Coronary artery (tissue), 2 donors: ENCODE results near the gene ZDHHC17.
A peak's percentile ranks its signal among the peaks of the same experiment; 100 is the strongest.

Source experiments
- DNase-seq: peaks from one replicate; pipeline ENCODE4 v3.0.0-alpha.2; 2017; ENCODE audit warnings: low spot score
- H3K27ac ChIP-seq, 2 donors: fragments of 200-600 bp; sonication (generic); one replicate each; pipeline ENCODE4 v1.5.1; 2016 to 2019
- H3K4me3 ChIP-seq: fragments of 200-600 bp; sonication (generic); 2 replicates; pipeline ENCODE4 v1.5.1; 2016; ENCODE audit warnings: mild to moderate bottlenecking, moderate library complexity
- TF ChIP-seq, protein P1 (sequence below): fragments of 200-600 bp; sonication (generic); IDR thresholded peaks from one replicate; pipeline ENCODE4 v1.5.1; 2019; ENCODE audit warnings: antibody characterized with exemption

The ZDHHC17 gene

DNA sequence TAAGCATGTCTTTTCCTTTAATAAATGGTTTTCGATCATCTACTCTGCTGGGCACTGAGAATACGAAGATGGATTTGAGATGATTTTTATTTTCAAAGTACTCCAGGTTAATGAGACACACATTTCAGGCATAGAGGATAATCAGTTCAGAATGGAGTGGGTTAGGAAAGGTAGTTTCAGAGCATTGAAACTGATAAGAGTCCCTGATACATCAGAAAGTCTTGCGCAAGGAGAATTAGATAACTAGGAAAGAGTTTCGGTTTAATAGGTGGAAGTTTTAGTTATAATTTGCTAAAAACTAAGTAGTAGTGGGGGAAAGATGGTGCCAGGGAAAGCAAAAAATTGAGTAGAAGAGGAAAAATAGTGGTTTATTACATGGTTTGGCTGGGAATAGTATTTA, 50.1 kb downstream of the ZDHHC17 start:
- Histone ChIP-seq H3K4me3 (no peak overlapping the region), H3K27ac (no peak overlapping the region)
- no peak for DNase-seq
- TF ChIP-seq, protein P1, sequence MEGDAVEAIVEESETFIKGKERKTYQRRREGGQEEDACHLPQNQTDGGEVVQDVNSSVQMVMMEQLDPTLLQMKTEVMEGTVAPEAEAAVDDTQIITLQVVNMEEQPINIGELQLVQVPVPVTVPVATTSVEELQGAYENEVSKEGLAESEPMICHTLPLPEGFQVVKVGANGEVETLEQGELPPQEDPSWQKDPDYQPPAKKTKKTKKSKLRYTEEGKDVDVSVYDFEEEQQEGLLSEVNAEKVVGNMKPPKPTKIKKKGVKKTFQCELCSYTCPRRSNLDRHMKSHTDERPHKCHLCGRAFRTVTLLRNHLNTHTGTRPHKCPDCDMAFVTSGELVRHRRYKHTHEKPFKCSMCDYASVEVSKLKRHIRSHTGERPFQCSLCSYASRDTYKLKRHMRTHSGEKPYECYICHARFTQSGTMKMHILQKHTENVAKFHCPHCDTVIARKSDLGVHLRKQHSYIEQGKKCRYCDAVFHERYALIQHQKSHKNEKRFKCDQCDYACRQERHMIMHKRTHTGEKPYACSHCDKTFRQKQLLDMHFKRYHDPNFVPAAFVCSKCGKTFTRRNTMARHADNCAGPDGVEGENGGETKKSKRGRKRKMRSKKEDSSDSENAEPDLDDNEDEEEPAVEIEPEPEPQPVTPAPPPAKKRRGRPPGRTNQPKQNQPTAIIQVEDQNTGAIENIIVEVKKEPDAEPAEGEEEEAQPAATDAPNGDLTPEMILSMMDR = no peak

DNA sequence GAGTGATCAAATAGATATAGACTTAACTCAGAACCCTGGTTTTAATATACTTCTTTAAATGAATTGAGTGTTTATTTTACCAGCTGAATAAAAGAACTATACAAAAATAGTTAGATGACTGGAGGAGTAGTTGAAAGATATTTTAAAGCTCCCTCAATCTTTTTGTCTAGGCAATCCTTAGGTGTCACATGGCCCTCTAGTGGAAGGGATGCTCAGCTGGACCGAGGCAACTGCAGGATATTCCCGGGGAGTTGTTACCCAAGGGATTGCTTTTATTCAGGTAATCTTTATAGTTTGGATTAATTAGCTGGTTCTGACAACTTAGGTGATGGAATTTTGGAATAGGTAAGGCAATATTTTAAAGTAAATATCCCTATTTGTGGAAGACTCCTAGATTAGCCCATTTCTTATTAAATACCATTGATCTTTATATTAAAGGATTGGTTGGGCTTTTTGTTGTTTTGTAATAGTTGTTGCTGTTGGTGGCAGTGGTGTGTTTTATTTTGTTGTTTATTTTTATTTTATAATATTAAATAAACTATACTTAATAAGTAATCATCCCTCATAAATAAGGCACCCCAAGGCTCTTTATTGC, 57.1 kb downstream of the ZDHHC17 start:
- no peak overlapping the region for H3K4me3 ChIP-seq
- H3K27ac ChIP-seq = no peak overlapping the region
- TF ChIP-seq, protein P1 = peak; percentile 49
- no peak for DNase-seq

DNA sequence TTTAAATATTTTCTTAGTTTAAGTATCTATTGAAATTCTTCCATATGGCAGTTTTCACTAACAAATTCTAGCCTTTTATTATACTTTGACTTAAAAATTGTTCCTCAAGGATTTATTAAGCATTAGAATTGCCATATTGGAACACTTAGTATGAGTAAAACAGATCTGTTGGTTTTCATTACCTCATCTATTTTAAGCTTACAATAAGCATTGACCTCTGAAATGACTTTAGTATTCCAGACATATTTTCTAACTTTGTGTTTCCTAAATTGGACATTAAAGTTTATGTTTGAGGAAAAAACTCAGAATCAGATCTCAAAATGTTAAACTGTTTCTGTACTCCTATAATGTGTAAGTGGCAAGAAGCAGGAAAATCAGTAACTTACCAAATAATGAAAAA, 66.5 kb downstream of the ZDHHC17 start:
- Histone ChIP-seq H3K4me3 (no peak overlapping the region), H3K27ac (no peak overlapping the region)
- TF ChIP-seq, protein P1 = no peak
- no peak for DNase-seq

DNA sequence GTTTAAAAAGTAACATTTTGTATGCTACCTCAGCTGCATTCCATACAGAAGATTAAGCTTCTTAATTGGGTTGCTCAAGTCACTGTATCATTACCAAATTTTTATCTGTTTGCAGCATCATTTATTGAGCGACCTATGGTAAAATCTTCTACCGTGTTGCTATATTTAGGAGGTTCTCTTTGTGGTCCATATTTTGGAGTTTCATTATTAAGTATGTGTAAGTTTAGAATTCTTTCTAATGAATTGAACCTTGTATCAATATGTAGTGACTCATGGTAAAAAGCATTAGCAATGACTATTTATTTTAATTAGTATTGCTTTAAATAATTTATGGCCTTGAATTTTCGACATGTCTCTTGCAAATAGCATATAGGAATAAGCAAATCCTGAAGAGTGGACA, 72.7 kb downstream of the ZDHHC17 start:
- Histone ChIP-seq H3K27ac (no peak overlapping the region), H3K4me3 (no peak overlapping the region)
- DNase-seq = no peak
- TF ChIP-seq, protein P1 = no peak

DNA sequence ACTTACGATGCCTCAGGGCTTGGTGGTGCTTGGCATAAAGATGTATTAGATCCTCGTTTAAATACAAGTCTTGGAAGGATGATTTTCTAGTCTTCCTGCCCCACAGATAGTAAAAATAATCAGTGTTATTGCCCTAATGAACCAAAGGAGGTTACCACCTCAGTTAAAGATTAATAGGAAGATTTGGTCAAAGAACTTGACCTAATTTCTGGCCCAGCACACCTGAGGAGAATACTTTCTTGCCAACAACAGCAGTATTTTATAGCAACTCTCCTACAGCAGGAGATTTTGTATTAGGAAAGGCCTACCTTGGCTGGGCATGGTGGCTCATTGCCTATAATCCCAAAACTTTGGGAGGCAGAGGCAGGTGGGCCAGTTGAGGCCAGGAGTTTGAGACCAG, 83.3 kb downstream of the ZDHHC17 start:
- TF ChIP-seq, protein P1 = no peak
- H3K27ac ChIP-seq = no peak overlapping the region
- H3K4me3 ChIP-seq = no peak overlapping the region
- no peak for DNase-seq

DNA sequence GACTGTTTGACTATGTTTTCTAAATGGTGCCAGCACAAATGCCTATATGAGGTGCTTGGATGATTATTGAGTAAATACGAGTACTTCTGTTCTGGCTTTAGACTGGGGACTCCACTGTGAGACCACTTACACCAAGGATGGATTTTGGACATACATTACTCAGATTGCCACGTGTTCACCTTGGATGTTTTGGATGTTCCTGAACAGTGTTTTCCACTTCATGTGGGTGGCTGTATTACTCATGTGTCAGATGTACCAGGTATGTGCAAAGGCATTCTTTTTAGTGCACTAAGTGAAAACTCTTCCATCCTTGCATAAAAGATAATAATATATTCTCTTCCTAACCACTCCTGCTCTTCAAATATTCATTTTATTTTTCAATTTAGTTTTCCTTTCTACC, 84.2 kb downstream of the ZDHHC17 start:
- DNase-seq = no peak
- no peak overlapping the region for H3K27ac ChIP-seq
- TF ChIP-seq, protein P1 = no peak

DNA sequence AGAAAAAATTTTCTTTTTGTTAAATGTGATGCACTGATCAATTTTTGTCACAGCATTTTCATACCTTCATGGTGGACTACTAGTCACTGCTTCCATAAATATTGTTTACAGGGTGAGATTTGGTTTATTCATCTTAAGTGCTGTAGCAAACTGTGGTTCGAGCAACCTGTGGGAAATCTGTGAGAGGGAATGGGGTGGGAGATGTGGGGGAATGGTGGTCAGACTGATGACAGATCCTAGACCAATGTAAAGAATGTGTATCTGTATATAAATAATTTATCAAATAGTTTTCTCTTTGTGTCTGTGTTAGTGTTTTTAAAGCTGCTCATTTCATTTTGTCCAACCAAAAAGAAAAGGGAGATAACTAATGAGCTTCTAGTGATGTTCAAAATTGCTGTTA, 88.2 kb downstream of the ZDHHC17 start:
- TF ChIP-seq, protein P1 = no peak
- no peak for DNase-seq
- H3K4me3 ChIP-seq = no peak overlapping the region
- no peak overlapping the region for H3K27ac ChIP-seq

More for the DNA sequence above, 84.2 kb downstream of the ZDHHC17 start:
- H3K4me3 ChIP-seq = no peak overlapping the region
